ENCODE measurements around the gene RTN4R.

- TF ChIP-seq ETS1 (IDR thresholded peaks at IDR 0.05) (no peak), CTCF (conservative IDR thresholded peaks at IDR 0.05; ENCODE audit: low read depth in 2 of 2) (no peak), REST (IDR thresholded peaks at IDR 0.05; ENCODE audit: unreplicated experiment) (no peak), POLR2AphosphoS5 (IDR thresholded peaks at IDR 0.05; ENCODE audit: low read depth) (no peak), EZH2 (IDR thresholded peaks at IDR 0.05; ENCODE audit: low read depth, unreplicated experiment) (no peak), EZH2phosphoT487 (IDR thresholded peaks at IDR 0.05; ENCODE audit: unreplicated experiment) (no peak), ZNF331 (CRISPR knock-in tag; IDR thresholded peaks at IDR 0.05; ENCODE audit: low read depth) (no peak), JUNB (IDR thresholded peaks at IDR 0.05; ENCODE audit: unreplicated experiment) (no peak)
These were observed 35.9 kb downstream of the RTN4R start for GRCh38 chr22:20232237-20232598.
